GM19463 (cell line): Measurements from ENCODE around the gene KLHDC4.
"Not testable (repeated sequence)": the region's sequence is repeated elsewhere in the genome, so short reads cannot be mapped to it uniquely, and the experiment has no call there.

Experiments
- ATAC-seq: cut with Tn5 transposase; IDR thresholded peaks from one replicate; pipeline ENCODE4 v1.9.1; 2021; ENCODE audit warnings: mild to moderate bottlenecking, moderate library complexity; ENCODE audit not compliant: unreplicated experiment

KLHDC4 gene

DNA sequence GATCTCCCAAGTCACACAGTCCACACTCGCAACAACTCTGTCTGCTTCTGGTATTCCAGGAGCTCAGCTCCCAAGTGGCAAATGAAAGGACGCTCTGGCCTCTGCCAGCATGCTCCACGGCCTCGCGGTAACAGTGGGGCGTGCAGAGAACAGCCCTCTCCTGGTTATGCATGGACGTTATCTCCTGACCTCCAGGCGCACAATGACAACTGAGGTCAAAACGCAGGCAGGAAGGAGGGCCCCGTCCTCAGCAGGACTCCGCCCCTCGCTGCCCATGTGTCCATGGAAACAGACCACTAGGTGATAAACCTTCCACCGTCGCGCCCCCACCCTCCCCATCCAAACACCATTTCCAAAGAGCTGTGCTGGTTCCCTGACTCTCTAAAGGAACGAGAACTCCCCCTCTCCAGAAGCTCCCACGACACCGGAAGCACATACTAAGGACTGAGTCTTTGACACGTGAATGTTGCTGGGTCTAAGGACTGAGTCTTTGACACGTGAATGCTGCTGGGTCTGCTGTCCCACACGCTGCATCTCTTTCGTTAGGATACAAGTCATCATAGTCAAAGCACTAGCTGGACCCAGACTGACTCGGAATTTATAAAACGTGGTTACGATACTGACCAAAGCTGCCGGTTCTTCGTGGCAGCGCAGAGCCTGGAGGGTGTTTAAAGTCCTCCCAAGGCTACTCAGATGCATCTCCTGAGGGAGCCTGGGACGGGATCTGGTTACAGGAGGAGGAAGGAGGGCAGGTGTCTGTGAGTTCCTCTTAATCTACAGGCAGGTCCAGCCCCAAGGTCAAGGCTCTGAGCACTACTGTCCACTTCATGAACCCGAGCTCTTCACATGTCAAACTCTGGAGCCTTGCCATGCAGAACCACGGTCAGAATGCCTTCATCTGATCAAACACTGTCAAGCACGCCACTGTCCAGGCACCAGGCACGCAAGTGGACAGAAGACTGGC lies 43.9 kb downstream of the KLHDC4 start:
- no peak for ATAC-seq

DNA sequence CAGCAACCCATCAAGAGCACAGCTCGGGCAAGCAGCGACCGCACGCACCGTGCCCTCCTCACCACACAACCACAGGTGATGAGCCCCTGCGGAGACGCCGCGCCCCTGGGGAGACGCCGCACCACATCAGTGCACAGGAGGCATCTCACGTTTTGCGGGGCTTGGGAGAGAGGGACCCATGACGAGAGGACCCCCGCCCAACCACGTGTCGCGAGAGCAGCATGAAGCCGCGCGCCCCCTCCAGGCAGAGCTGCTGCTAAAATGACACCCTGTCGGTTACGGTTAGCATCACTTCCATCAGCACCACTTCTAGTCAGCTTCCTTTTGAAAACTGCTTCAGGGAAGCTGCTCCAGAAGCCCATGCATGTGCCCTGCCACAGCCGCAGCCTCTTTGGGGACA lies 45.3 kb downstream of the KLHDC4 start:
- no peak for ATAC-seq

DNA sequence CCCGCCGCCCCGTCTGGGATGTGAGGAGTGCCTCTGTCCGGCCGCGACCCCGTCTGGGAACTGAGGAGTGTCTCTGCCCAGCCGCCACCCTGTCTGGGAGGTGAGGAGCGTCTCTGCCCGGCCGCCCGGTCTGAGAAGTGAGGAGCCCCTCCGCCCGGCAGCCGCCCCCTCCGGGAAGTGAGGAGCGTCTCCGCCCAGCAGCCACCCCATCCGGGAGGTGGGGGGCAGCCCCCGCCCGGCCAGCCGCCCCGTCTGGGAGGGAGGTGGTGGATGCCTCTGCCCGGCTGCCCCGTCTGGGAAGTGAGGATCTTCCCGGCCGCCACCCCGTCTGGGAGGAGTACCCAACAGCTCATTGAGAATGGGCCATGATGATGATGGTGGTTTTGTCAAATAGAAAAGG lies 47.0 kb downstream of the KLHDC4 start:
- not testable (repeated sequence) for ATAC-seq

DNA sequence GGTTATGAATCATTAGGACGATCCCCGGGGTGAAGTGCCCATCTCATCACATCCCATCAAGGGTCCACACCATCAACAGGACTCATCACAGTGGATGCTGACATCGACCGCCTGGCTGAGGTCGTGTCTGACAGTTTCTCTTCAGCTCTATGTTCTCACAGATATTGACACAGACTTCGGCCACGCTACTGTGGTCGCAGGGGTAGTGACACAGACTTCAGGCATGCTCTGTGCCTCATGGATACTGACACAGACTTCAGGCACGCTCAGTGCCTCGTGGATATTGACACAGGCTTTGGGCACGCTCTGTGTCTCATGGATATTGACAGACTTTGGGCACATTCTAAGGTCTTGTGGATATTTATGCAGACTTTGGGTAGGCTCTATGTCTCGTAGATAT lies 50.1 kb downstream of the KLHDC4 start:
- no peak for ATAC-seq

DNA sequence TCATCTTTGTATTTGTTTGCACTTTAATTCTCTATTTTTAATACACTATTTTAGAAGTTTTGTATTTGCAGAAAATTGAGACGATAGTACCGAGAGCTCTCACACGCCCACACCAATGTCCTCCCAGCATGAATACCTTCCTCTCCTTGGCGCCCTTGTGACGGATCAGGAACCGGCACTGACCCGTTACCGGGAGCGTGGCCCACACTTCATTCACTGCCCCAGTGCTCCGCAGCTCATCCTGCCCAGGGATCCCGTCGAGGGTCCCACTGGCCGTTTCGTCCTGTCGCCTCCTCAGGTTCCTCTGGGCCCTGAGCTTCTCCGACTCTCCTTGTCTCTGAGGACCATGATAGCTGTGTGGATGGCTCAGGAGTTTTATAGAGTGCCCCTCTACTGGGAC lies 50.6 kb downstream of the KLHDC4 start:
- no peak for ATAC-seq

DNA sequence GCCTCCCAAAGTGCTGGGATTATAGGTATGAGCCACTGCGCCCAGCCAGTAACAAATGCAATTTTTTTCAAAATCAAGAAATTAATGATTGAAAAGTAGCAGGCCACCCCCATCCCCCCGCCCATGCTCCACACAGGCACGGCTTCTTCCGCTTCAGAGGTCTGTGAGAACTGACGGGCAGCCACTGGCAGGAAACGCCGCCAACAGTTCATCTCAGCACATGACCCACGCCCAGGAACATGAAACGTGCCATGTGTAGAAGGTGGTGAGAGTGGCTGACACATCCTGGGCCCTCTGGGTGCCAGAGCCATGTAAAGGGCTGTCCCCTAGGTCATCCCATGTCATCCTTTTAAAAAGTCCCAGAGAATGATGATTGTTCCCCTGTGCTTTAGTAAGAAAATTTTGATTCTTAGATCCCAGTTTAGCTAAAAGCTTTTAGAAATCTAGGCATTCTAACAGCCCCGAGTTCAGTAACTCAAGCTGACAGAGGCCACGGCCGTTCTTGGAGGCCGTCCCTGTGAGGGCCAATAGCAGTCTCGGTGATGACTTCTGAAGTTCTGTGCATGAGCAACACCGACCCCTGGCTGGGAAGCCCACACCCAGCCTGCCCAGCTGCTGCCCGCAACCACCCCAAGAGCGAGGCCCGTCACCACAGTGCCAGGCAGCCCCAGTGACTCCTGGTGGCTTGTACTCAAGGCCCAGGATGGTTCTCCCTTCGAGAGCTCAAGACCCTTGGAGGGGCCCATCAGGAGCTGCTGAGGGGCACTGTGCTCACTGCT lies 52.1 kb downstream of the KLHDC4 start:
- ATAC-seq = no peak

DNA sequence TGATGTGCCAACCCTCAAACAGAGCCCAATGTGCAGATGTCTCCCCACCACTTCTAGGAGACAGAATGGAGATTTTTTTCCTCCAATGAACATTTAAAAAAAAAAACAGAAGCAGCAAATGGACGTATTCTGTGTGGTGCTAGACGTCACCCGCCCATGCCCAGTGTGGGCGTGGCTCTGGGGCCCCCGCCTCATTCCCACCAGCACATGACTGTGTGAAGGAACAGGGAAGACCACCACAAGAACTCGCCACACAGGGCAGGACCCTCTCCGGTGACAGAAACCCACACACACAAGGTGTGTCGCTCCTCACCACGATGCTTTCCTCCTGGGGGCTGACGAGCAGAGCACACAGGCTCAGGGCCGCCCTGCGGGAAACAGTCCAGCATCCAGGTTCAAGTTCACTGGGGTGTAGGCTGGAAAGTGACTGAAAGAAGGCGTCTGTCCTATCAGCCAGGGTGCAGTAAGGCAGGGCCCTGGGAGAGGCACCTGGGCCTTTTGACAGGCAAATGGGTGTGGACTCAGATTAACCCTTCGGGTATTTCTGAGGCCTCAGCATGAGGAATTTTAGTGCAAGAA lies 53.5 kb downstream of the KLHDC4 start:
- no peak for ATAC-seq

DNA sequence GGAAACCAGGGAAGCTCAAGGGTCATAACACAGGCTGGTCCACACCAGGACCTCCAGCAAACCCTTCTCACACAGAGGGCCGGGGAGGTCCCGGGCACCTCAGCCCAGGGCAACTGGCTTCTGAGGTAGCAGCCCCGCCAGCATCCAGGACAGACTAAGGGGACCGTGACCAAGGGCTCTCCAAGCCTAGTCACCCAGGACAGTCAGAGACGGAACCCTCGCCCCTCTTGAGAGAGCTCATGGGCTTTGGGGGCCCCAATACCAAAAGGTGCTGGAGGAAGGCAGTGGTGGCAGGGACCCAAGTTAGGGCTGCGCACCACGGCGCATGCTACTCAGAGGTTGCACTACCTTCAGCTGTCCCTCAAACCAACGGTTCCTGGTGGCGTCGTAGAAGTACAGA lies 54.9 kb downstream of the KLHDC4 start:
- ATAC-seq = no peak

DNA sequence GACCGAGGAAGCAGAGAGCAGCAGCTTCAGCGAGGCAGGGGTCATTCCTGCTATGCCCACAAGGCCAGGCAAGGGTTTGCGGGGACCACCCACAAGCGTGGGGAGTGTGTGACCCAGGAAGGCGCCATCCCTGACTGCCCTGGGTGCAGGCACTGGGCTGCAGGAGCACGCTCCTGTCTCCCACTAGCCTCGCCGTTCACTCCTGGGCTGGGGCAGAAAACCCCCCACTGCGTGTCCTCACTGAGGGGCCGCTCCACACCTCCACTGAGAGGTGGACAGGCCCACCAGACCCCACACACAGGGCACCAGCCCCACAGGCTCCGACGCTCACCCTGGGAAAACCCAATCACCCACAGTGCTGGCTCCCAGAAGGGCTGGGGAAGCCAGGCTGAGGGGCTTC lies 56.1 kb downstream of the KLHDC4 start:
- ATAC-seq = no peak

DNA sequence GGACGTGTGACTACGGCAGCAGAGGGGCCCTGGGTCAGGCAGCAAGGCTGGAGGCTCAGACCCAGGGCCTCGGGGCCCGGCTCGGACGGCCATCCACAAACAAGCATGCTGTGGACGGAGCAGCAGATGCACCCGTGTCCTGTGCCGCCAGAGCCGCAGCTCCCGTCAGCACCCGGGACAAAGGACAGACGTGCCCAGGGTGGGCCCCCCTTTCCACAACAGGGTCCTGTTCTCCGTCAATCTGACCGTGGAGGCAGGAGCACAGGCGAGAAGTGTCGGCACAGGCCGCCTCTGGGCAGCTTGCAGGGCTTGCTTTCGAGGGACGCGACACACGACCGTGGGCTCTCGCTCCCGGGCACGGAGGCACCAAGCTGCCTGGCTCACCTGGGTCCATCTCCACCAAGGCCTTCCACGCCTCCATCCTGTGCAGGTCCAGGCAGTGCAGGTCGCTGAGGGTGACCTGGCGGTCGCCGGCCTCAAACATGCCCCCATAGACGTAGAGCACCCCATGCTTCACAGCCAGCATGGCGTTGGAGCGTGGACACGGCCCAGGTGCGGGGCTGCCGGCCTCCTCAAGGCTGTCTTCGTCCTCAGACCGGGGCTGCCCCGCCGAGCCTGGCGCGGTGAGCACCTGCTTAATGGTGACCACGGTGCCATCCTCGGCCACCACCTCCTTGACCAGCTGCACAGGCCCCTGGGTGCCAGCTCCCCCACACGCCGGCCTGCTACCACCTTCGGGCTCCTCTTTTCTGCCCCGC lies 56.7 kb downstream of the KLHDC4 start:
- ATAC-seq = no peak

DNA sequence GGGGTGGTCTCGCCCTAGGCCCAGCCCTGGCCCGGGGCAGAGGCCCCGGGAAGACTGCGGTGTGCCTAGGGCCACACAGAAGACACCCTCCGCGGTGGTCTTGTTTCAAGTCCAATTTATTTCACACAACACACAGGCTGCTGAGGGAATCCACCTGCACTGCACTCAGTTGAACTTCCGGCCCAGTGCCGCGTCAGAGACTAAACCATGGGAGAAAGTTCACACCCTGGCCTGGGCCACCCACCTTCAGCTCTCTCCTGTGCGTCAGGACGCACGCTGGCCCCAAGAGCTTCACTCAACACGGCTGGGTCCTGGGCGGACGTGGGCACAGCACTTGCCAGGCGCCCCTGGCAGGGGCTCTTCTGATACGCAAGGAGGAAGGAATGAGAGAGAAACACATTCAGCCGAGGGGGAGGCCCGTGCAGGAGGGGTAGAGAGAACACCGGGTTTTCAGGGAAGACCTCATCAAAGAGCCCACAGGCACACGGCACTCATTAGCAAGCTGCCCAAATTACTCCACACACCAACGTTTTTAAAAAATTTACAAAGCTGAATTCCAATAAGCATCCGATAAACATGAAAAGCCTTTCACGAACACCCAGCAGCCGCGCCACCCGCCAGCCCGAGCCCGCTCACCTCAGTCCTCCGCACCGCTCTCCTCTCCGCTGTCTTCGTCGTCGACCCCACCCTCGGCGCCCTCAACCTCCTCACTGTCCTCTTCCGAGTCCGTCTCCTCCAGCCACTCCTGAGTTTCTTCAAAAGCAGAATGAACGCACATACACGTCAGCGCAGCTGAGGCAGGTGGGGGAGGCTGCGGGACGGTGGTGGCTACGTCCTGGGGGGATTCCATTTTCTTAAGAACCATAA lies 57.8 kb downstream of the KLHDC4 start:
- ATAC-seq = no peak

DNA sequence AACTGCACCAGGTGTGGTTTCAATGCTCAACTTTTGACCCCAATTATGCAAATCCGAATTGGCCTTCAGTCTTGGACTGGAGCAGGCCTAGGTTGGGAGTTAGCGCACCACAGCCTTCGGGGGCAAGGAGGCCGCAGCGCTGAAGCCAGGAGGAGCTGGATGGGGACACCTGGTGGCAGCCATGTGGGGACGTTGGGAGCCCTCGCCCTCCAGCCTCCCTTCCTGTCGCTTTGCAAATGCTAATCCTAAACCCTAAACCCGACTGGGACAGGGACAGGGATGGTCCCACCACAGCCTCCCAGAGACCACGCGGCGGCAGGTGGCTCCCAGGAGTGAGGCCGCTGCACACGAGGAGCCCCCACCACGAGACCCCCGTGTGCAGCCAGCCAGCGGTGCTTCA lies 58.7 kb downstream of the KLHDC4 start:
- no peak for ATAC-seq

DNA sequence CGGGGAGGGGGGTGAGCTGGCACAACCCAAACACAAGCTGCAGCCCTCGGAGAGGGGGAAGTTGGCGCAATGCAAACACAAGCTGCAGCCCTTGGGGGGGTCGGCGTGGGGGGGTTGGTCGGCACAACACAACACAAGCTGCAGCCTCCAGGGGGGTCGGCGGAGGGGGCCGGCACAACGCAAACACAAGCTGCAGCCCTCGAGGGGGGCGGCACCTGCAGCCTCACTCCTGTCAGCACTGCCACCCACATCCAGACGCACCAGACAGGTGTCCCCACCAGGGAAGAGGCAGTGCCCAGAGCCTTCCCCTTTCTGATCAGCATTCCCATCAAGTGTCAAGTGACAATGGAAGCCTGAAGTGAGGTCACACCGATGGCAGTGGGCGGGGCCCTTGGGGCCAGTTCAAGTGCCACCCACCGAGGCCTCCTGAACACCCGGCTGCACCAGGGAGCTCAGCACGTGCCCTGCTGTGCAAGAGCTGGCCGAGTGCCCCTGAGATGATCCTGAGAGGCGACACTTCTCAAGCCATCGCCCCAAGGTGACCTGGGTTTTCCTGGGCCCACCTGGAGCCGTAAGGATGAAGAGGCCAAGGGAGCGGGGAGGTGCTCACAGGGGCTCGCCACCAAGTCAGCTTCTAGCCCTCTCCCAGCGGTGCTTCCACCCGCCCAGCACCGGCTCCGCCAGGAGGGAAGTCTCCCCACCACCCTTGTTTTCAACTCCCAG lies 59.3 kb downstream of the KLHDC4 start:
- ATAC-seq = no peak

DNA sequence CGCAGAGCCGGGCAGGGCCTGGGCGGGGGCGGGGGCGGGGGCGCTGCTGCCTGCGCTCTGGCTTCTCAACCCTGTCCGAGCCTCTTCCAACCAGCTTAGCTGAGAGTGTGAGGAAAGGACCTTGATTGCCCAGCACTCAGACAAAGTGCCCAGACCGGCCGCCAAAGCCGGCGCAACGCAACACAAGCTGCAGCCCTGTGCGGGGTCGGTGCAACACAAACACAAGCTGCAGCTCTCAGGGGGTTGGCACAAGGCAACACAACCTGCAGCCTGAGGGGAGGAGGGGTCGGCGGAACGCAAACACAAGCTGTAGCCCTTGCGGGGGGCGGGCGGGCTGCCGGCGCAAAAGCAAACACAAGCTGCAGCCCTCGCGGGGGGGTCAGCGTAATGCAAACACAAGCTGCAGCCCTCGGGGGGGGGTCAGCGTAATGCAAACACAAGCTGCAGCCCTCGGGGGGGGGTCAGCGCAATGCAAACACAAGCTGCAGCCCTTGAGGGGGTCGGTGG lies 60.0 kb downstream of the KLHDC4 start:
- no peak for ATAC-seq

DNA sequence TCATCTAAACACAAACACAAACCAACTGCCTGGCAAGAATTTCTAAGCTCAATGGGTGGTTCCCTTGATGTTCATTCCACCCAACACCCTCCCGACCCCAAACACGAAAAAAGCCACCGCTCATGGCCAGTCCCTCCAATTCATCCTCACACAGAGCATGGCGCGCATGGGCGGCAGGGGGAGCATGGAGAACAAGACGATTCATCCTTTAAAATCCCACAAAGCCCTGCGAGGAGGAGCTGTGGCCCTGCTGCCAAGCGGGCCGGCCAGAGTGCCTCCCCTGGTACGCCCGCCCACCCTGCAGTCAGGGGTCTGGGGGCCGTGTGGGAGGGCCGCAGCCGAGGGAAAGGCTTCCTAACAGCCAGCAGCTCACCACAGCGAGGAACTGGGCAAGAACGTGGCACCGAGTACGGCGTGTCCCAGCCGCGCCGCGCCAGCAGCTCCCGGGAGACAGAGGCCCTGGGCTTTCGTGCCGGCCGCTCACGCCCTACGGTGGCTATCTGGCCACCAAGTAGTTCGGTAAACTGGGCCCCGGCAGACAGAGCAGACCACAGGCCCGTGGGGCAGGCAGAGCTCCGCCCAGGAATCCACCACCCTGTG lies 60.9 kb downstream of the KLHDC4 start:
- ATAC-seq = no peak

DNA sequence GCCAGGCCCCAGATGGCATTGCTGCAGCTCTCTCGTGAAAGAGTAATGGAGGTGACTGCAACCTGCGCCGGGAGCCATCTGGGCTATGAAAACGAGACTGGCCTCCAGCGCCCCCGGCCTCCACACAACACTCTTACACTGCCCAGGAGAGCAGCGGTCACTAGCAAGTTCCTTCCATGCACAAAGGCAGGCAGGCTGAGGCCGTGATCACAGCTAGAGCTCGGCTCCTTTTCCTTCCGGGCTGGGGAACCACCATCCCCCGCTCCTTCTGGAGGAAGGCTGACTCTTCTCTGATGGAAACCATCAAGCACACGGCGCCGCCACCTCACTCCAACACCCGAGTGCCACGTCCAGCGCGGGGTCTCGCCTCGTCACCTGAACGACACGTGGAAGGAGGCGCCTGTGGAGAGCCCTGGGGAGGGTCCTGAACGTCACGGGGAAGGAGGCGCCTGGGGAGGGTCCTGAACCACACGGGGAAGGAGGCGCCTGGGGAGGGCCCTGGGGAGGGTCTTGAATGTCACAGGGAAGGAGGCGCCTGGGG lies 61.9 kb downstream of the KLHDC4 start:
- ATAC-seq = no peak

DNA sequence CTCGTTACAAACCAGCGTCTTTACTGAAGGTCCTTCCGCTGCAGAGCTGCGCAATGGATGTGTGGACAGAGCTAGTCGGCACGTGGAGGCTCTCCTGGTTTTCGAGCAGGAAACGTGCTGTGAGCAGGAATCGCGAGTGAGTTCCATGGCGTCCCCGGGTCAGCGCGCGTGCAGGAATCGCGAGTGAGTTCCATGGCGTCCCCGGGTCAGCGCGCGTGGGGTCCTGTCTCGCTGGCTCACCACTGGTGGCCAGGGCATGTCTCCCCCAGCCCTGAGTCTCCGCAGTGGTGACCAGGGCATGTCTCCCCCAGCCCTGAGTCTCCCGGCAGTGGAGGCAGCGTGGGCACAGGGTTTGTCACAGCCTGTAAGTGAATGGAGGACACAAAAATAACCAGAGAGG lies 62.7 kb downstream of the KLHDC4 start:
- ATAC-seq = no peak

DNA sequence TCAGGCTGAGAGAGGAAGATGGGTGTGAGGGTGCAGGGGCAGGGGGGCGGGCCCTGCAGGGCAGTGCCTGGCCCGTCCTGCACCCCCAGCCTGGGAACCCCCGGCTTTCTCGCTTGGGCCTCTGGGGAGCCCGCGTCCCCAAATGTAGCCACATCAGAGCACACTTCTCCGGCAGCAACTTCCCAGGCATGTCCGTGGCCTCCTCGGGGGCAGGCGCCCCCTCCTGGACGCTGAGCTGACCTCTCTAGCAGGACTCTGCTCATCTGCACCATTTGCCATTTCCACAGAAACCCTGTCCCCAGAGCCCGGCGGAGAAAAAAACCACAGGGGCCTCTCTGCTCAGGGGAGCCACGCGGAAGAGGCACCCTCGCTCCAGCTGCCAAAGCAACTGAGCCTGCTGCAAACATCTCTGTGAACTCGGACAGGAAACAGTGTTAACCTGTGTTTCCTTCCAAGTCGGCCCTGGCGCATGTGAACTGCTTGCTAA lies 63.4 kb downstream of the KLHDC4 start:
- peak; percentile 43 for ATAC-seq
